Activated naive CD4-positive, alpha-beta T cell (primary cell): ENCODE measurements around the gene BPIFB2.

Experiments used
- DNase-seq, 4 experiments: peaks; one replicate each; lab custom pipeline; 2025; lab: John Stamatoyannopoulos, UW

The BPIFB2 gene

DNA sequence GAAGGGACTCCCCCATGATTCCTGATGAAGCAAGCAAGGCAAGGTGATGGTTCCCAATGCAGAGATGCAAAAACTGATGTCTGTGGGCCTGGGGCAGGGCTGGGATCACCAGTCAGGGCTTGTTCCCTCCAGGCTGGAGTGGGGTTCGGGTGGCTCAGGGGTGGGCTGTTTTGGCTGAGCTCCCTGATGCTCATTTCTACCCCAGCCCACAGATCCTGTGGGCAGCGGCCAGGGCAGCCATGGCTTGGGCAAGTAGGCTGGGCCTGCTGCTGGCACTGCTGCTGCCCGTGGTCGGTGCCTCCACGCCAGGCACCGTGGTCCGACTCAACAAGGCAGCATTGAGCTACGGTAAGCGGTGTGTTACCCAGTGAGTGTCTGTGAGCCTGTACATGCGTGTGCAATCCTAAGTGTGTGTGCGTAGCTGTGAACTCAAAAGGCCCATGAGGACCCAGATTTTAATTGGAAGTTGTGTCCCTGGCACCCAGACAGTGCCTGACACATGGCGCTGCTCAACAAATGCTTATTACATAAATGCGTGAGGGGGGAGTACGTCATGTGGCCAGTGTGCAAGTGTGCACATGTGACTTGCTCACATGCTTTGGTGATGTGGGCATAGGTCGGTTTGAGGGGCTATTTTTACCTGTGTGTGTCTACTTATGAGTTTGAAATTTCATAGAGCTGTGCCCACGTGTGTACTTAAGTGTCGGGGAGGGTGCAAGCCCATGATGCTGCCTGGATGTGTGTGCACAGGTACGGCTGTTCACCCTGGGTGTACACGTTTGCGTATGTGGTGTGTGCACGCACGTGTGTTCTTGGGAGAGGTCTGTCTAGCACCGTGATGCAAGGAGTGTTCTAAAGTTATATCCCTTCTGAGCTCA is 1.1 kb downstream of the BPIFB2 start:
- no peak for DNase-seq

DNA sequence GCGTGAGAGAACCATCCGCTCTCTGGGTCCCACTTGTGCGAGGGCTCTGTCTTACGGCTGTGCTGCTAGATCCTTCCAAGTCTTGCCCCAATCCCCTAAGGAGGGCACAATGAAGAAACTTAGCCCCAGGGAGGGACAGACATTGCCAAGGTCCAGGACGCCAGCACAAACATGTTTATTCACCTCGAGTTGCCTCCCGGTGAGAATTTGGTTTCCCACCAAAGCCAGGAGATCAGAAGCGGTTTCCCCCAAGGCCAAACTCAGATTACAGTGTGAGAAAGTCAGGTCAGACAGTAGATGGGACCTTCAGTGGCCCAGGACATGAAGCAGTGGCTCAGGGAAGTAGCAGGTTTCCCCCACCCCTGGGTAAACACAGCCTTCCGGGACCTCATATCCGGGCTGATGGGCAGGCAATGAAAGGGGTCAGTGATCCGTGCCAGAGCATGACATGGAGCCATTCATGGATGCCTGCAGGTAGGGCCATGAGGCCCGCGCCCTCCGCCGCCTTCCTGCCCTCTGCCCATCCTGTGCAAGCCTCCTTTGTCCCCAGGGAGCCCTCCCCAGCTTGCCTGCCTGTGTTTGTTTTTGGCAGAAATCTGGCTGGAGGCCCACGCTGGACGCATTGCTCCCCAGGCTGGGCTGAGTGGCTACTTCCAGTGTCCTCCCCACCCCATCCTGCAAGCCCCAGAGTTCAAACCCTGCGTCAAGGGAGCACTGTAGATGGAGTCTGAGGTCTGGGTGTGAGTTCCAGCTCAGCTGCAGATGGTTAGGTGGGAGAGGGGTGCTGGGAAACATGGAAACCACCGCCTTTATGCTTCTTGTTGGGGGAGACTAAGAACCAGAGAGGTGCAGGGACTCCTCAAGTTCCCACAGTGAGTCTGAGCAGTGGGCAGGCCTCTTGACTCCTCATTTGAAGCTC is 2.0 kb downstream of the BPIFB2 start:
- no peak for DNase-seq

DNA sequence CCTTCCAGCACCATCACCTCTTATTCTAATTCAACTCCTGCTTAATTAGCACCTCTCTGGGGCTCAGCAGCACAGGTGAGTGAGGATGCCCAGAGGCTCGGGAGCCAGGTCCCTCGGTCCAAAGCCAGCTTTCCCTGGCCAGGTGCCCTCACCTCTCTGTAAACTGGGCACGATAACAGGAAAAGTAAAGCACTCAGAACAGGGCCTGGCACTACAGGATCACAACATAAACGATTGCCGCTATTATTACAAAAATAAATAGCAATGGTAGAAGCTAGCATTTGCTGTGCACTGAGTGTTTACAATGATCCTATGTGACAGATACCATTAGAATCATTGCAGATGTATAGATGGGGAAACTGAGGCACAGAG is 2.6 kb downstream of the BPIFB2 start:
- no peak for DNase-seq

DNA sequence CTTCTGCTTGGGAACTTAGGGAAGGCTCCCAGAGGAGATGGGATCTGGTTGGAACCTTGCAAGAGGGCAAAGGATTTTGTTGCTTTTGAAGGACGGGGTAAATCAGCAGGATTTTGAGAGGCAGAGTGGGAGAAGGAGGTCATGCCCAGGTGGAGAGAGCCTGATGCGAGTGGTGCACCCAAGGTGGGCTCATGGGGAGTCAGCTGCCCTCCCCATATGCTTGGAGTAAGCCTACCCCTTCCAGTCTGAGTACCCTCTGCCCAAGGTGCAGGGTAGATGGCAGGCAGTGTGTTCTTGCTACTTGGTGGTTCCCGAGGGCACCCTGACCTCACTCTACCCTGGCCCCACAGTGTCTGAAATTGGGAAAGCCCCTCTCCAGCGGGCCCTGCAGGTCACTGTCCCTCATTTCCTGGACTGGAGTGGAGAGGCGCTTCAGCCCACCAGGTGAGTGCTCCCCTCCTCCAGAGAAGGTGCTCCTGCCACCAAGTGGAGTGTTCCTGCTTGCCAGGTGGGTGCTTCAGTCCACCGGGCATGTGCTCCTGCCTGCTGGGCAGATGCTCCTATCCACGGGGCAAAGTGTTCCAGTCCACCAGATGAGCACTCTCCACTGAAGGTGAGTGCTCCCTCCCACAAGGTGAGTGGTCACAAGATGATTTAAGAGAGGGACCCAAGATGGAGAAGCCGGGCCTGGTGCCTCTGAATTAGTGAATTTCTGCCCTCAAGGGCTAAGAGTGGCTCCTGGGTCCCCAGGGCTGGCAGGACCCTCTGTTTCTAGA is 3.4 kb downstream of the BPIFB2 start:
- DNase-seq = no peak

DNA sequence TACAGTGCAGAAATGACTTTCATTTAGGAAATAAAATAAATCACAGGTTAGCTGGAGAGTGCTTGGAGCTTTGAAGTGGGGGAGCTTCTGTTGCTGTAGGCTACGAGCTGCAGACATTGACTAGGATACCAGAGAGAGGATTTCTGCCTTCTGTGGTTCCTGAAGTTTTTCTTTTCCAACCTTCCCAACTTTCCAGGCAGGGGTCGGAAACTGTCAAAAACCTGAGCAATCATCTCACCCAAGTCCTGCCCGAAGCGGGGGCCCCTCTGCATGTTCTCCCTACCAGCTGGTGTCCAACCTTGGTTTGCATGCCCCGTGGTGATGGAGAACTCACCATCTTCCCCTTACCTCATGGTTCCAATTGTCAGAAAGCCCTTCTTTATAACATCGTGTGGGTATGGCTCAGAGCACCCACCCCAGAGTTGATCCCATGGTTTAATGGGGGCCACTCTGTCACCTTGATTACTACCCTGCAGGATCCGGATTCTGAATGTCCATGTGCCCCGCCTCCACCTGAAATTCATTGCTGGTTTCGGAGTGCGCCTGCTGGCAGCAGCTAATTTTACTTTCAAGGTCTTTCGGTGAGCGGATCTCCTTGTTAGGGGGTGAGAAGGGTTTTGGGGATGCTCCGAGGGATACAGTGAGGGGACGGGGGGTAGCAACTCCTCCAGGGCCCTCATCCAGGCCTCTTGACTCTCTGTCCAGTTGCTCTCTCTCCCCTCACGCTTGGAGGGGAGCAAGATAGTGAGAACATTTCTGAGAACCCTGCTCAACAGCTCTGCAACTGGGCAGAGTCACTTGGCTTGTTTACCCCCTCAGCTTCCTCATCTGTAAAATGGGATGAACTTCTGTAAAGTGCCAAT is 5.1 kb downstream of the BPIFB2 start:
- no peak for DNase-seq

DNA sequence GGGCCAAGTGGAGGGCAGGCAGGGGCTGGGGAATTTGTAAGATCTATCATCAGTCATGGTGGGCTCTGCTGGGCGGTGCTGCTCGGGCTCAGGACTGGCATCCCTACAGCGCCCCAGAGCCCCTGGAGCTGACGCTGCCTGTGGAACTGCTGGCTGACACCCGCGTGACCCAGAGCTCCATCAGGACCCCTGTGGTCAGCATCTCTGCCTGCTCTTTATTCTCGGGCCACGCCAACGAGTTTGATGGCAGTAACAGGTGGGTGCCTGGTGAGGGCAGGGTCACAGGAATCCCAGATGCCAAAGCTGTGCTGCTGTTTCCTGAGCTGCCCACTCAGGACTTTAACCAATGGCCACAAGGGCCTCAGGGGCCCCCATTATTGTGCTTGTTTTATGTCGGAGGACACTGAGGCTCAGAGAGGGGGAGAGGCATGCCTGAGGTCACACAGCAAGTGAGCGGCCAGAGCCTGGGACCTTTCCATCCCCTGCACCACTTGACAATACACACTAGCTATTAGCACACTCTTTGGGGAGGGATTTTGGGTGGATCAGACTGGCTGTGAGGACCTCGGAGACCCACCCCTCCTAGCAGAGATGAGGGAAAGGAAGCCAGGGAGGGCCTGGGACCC is 6.3 kb downstream of the BPIFB2 start:
- no peak for DNase-seq

DNA sequence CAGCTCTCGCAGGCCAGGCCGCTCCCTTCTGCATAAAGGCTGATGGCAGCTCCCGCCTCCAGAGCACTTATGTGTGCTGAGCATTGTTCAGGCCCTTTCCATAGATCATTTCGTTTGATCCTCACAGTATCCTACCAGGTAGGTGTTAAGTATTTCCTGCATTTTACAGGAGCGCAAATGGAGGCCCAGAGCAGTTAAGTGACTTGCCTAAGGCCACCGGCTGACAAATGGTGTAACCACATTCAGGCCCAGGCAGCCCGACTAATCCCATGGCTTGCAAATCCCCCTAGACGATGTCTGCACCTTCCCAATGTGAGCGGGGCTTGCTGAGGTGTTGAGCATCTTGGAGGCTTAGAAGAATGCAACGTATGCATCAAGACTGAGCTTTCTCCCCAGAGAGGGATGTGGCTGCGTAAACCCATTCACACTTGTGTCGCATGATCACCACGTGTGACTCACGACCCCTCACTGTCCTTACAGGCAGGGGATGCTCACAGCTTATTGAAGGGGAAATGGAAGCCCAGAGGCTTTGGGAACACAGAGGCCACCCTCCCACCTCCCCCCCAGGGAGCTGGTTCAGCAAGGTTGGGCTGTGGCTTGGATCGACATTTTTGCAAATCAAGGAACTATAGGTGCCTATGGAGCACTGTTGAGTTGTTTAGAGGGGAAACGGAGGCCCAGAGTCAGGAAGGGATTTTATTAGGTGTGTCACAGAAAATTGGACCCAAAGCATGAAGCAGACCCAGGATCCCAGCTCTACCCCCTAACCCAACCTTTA is 7.0 kb downstream of the BPIFB2 start:
- no peak for DNase-seq

DNA sequence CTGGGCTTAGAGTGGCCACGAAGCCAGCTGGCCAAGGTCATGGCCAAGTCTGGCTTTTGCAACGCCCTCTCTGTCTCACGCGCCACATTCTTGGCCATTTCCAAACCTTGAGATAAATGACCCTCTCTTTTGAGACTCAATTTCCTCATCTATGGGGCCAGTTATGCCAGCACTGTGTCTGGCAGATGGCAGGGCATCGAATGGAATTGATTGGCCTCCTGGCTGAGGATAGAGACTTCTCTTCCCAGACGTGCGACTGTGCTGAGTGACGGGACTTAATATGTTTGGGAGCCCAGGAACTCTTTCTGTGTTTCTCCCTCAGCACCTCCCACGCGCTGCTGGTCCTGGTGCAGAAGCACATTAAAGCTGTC is 7.6 kb downstream of the BPIFB2 start:
- no peak for DNase-seq

DNA sequence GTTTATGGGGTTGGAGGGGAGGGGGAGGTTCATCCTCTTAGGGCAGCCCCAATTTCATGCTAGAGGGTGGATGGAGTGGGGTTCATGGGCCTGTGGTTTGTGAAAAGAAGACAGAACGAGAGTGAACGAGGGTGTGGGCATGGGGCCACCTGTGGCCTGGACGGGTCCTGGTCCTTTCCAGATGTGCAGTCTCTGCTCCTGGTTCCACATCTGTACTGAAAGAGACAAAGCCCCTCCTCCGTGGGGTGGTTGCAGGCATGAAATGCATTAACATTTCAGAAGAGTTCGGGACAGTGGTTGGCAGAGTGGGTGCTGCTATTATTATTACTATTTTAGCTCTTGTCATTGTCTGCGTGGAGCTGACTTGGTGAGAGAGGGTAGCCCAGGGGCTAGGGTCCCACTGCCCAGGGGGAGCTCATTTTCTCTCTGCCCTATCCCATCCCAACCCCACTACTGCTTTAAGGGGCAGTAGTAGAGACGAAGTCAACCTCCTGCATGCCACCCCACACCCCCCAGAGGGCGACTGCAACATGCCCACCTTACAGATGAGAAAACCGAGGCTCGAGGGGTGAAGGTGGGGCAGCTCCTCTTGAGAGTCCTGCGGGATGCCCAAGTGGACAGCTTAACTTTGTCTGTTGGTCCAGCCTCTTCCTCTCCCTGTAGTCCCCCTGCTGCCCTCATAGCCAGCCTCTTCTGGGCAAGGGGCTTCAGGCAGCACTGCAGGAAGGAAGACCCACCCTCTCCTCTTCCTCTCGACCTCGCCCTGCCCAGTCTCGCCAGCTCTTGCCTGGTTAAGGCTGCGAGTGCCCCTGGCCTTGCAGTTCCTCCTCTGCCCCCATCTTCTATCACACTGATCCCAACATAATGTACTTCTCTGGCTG is 8.4 kb downstream of the BPIFB2 start:
- DNase-seq = no peak

DNA sequence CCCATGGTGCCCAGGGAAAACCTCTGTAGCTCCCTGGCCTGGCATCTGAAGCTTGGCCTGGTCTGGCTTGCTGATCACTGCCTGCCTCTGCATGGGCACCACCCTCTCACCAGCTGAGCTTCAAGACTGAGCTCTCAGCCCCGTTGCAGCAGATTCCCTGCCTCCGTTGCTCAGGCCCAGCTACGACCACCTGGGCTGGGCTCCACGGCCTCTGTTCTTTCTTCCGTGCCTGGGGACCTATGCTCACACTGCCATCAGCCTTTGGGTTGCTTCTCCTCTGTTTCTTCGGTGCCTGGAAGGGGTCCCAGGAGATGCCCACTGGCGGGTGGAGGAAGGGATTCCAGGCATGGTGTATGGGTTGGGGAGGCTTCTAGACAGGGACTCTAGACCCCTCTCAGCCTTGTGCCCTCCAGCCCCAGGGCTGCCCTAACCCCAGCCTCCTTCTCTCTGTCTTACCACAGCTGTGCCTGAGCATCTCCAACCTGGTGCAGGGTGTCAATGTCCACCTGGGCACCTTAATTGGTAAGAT is 9.1 kb downstream of the BPIFB2 start:
- no peak for DNase-seq

DNA sequence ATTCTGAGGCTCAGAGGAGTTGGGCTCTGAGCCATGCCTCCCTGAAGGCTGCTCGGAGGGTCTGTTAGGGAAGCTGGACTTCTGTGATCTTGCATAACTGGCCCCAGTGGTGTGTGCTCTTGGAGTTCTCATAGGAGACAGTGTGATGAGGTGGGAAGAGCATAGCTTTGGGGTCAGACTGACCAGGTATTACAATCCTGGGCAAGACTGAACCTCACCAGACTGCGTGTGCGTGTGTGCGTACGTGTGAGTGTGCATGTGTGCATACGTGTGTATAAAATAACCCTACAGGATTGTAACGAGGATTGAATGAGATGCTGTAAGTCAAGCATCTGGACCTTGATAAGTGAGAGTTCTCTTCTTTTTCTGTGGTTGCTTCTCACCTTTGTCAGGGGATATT is 10.0 kb downstream of the BPIFB2 start:
- DNase-seq = no peak

DNA sequence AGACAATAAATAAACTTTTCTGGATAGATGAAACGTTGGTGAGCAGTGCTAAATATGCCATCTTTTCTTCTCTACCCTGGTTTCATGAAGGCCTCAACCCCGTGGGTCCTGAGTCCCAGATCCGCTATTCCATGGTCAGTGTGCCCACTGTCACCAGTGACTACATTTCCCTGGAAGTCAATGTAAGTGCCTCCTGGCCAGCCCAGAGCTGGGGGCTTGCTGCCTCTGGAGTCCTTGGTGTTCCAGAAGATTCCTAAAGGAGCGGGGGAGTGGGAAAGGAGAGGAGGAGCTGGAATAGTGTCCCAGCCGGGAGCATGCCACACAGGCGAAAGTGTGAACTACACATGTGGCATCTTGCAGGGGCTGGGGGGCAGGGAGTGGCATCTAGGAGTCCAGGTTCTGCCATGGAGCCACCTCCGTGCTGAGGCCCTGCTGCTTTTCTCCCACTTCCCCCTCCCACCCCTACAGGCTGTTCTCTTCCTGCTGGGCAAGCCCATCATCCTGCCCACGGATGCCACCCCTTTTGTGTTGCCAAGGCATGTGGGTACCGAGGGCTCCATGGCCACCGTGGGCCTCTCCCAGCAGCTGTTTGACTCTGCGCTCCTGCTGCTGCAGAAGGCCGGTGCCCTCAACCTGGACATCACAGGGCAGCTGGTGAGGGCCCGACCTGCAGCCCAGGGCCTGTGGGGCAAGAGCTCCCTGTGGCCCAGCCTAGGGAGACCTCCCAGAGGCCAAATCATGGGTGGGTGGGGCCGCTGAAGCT is 10.8 kb downstream of the BPIFB2 start:
- no peak for DNase-seq

DNA sequence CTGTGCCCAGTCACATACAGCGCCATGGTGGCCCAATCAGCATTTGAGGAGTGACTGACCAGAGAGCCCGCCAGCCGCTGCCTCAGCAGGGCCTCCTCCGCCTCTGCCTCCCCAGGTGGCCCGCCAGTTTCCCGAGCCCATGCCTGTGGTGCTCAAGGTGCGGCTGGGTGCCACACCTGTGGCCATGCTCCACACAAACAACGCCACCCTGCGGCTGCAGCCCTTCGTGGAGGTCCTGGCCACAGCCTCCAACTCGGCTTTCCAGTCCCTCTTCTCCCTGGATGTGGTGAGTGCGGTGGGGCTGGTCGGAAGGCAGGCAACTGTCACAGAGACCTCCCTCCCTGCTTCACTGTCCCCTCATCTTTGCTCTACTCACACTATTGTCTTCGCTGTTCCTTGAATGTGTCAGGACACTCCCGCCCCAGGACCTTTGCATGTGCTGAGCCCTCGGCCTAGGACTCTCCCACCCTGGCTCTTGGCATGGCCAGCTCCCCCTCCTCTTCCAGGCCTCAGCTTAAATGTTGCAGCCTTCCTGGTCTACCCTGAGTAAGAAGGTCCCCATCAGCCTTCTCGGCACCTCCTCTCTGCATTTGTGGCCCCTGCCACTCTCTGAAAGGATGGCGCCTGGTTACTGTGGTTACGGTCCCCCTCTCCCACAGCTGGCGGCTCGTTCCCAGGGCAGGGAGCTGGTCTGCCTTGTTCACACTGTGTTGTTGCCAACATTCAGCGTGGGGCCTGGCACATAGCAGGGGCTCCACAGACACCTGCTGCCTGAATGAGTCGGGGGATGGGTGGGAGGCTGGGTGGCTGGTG is 12.2 kb downstream of the BPIFB2 start:
- DNase-seq = no peak

DNA sequence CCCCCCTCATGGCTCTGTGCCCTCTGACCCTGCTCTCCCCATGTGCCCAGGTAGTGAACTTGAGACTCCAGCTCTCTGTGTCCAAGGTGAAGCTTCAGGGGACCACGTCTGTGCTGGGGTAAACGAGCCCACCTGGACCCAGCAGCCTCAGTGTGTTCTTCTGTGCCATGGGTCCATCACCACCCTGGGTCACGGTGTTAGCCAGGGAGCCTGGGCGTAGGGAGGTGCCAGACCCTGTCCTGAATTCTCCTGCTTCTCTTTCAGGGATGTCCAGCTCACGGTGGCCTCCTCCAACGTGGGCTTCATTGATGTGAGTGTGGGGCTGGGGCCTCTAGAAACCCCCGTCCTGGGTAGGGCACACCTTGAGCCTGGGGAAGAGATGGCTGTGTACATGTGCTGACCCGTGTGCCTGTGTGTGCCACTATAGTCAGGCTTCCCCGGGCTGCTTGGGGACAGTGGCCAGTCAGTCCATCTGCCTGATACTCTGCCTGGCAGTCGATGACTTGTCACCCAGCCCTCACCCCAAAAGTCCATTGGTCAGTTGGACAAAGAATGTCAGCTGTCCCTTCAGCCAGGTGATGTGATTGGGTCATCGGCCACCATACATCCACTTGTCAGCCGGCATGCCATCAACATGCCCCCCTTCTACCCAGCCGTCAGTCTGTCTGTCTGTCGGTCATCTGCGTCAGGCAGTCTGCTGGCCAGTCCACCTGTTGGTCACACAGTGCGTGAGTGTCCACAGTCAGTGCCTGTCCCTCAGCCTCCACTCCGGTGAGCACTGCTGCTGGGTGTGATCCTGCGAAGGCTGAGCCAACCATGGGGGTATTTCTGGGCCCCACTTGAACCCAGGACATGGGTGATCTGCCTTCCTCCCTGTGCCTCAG is 13.0 kb downstream of the BPIFB2 start:
- no peak for DNase-seq

DNA sequence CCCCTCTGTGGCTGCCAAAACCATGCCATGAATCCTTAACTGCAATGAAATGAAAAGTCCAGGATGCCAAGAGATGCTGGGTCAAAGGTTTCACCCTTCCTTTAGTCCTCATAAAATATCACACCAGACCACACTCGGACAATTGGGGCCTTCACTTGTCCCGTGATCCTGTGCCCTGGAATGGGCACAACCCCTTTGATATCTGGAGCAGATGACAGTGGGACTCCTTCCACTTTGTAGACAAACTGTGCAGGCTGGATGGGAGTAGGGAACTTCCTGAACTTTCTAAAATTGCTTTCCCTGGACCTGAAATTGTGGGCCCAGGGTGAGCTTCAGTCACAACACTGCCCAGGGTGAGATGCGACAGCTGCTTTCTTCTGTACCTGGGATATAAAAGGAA is 14.4 kb downstream of the BPIFB2 start:
- DNase-seq = no peak

DNA sequence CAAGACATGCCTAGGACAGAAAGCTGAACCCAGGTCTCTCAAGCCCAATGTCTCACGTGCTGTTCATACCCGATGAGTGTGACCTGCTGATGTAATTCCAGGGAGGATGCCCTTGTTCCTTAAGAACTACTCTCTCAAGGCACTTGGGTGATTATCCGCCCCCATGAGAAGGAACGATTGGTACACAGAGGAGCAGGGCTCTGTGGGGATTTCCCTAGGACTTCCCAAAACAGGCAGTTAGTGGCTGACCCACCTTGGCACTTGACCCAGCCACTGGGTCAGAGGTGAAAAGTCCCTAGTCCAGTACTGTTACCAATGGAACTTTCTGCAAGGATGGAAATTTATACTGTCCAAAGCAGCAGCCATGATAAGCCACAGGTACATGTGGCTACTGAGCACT is 14.8 kb downstream of the BPIFB2 start:
- no peak for DNase-seq
